HepG2 (cell line): ENCODE measurements around the gene METRNL. TPM values are rescaled to one million over a fixed set of nuclear protein-coding genes. Genes with fewer than 3 reads are reported as not detected.

ENCODE experiments used
- ATAC-seq: fragments of 200-7000 bp; cut with Tn5 transposase; 3 replicates; pipeline ENCODE4 v1.9.1; 2020; ENCODE audit warnings: mild to moderate bottlenecking, moderate library complexity
- BruUV-seq: library from RNA; stranded (reverse); fragments of 400-500 nt; replicated peaks from 2 replicates; lab custom pipeline; 2021; lab: Mats Ljungman, UMichigan
- CTCF ChIA-PET: fragments of 300-600 bp; formaldehyde crosslinking; extraction: SDS; loops from one replicate; lab custom pipeline; 2021; ENCODE audit warnings: low total read pairs, inconsistent platforms, low intra/inter-chr PET ratio; lab: Yijun Ruan, JAX
- POLR2A ChIA-PET: fragments of 350-600 bp; sonication (Branson Sonifier 250); formaldehyde crosslinking; loops from one replicate; lab custom pipeline; 2020; ENCODE audit warnings: antibody characterized with exemption, inconsistent platforms; lab: Yijun Ruan, JAX
- DNase-seq: peaks from one replicate; pipeline ENCODE4 v3.0.0-alpha.2; 2015; ENCODE audit warnings: low spot score
- FAIRE-seq: peaks from 3 replicates; lab custom pipeline; 2011; peaks lifted over from hg19 to GRCh38; lab: Jason Lieb, UNC
- H2AFZ ChIP-seq: one replicate; pipeline ENCODE4 v1.6.1; 2011; ENCODE audit warnings: low read length, inconsistent platforms
- H3K27ac ChIP-seq: fragments of 300-600 bp; 3 replicates; pipeline ENCODE4 v1.8.0; 2011; ENCODE audit warnings: mixed run types, mild to moderate bottlenecking, mixed read lengths, low read length, inconsistent platforms; ENCODE audit not compliant: insufficient read depth; ENCODE audit errors: extremely low read length
- H3K27me3 ChIP-seq, 2 experiments: fragments of 200-600 bp in 1 of 2; 2 replicates in 1 of 2; 3 replicates in 1 of 2; pipeline versions ENCODE4 v1.6.0 to v1.8.0; 2011; ENCODE audit warnings: low read length in 2 of 2, mild to moderate bottlenecking in 2 of 2, moderate library complexity in 2 of 2, inconsistent platforms in 1 of 2; ENCODE audit not compliant: insufficient read depth in 2 of 2, control insufficient read depth in 1 of 2
- H3K36me3 ChIP-seq, 2 experiments: fragments of 200-600 bp in 1 of 2; replicated peaks in 1 of 2; 2 replicates in 1 of 2; 3 replicates in 1 of 2; pipeline versions ENCODE4 v1.5.1 to v1.8.0; 2011; ENCODE audit warnings: low read length in 2 of 2, inconsistent platforms in 1 of 2; ENCODE audit not compliant: insufficient read depth in 2 of 2, control insufficient read depth in 1 of 2
- H3K4me1 ChIP-seq: 2 replicates; pipeline ENCODE4 v1.5.1; 2012; ENCODE audit warnings: low read length, inconsistent platforms; ENCODE audit not compliant: insufficient read depth
- H3K4me2 ChIP-seq: 2 replicates; pipeline ENCODE4 v1.6.0; 2011; ENCODE audit warnings: low read depth, low read length, inconsistent platforms
- H3K4me3 ChIP-seq, 3 experiments: fragments of 200-600 bp in 1 of 3; sonication (generic), shearing (Covaris generic) in 1 of 3; replicated peaks in 1 of 3; 2 replicates each; pipeline ENCODE4 v1.5.1; 2011 to 2016; ENCODE audit warnings: low read length in 3 of 3, inconsistent platforms in 2 of 3, low read depth in 2 of 3, mild to moderate bottlenecking in 2 of 3, control low read depth in 1 of 3, mixed read lengths in 1 of 3; ENCODE audit not compliant: insufficient read depth in 1 of 3
- H3K79me2 ChIP-seq: one replicate; pipeline ENCODE4 v1.6.1; 2011; ENCODE audit warnings: low read length, inconsistent platforms; ENCODE audit not compliant: insufficient read depth
- H3K9ac ChIP-seq: 2 replicates; pipeline ENCODE4 v1.6.0; 2011; ENCODE audit warnings: mild to moderate bottlenecking, low read depth, low read length, inconsistent platforms; ENCODE audit not compliant: insufficient read depth
- H3K9me3 ChIP-seq: 2 replicates; pipeline ENCODE4 v1.5.1; 2012; ENCODE audit warnings: mild to moderate bottlenecking, low read length
- H4K20me1 ChIP-seq: 2 replicates; pipeline ENCODE4 v1.6.0; 2011; ENCODE audit warnings: inconsistent platforms, mild to moderate bottlenecking, low read length, moderate library complexity; ENCODE audit not compliant: insufficient read depth
- ATAD3A ChIP-seq: sonication (generic); formaldehyde crosslinking; IDR thresholded peaks from 2 replicates; pipeline ENCODE4 v1.4.0; 2020; ENCODE audit warnings: missing genetic modification reagents
- GATAD1 ChIP-seq: IDR thresholded peaks from 2 replicates; pipeline ENCODE4 v1.6.1; 2016; ENCODE audit warnings: missing genetic modification reagents, missing compliant biosample characterization
- MIXL1 ChIP-seq: IDR thresholded peaks from 2 replicates; pipeline ENCODE4 v1.6.1; 2016
- RCOR2 ChIP-seq: IDR thresholded peaks from 2 replicates; pipeline ENCODE4 v1.6.1; 2016; ENCODE audit warnings: missing biosample characterization, missing genetic modification reagents
- TGIF2 ChIP-seq: IDR thresholded peaks from 2 replicates; pipeline ENCODE4 v1.6.1; 2016; ENCODE audit warnings: control low read depth, missing compliant biosample characterization
- ZNF75D ChIP-seq: sonication (generic); formaldehyde crosslinking; IDR thresholded peaks from 2 replicates; pipeline ENCODE4 v1.8.1; 2023; ENCODE audit warnings: missing genetic modification reagents, mild to moderate bottlenecking, borderline replicate concordance
- WGBS: methylation state at CpG from one replicate; pipeline ENCODE4 v1.1.6; 2017; ENCODE audit warnings: low lambda C conversion rate; 5-methylcytosine and 5-hydroxymethylcytosine counted together
- in situ Hi-C: cut with HindIII; loops from 2 replicates; pipeline ENCODE4 v1.10.0; 2017; ENCODE audit warnings: low pct_unique_long_range_greater_than_20kb; ENCODE audit not compliant: extremely low pct_ligation_motif_present
- intact Hi-C: fragments of 100-400 bp; cut with micrococcal nuclease; formaldehyde crosslinking; loops from one replicate; pipeline ENCODE4 v1.10.0; 2022; ENCODE audit not compliant: unreplicated experiment
- polyA plus RNA-seq, 8 experiments: library from polyadenylated mRNA; depleted of rRNA in 3 of 8; stranded (reverse) in 7 of 8; unstranded in 1 of 8; fragments of >200 nt; fragmentation: Illumina TruSeq in 4 of 8; extraction: Trizol in 4 of 8; gene quantifications; 2 replicates each; pipeline versions ENCODE4 v1.2.1 to v1.2.3, GENCODE V29; 2011 to 2016; ENCODE audit warnings: low read depth in 4 of 8, missing spikeins in 1 of 8, mixed read lengths in 1 of 8; ENCODE audit not compliant: insufficient read depth in 1 of 8
- total RNA-seq, 5 experiments: library from RNA; depleted of rRNA; stranded (reverse); fragments of >200 nt; fragmentation: Illumina TruSeq; extraction: Trizol; gene quantifications; 2 replicates each; pipeline ENCODE4 v1.2.3, GENCODE V29; 2016; ENCODE audit warnings: low read depth in 1 of 5
- TF ChIP-seq, protein P1 (sequence below): sonication (generic); formaldehyde crosslinking; IDR thresholded peaks from 2 replicates; pipeline ENCODE4 v1.5.0; 2020; ENCODE audit warnings: mild to moderate bottlenecking, missing genetic modification reagents

The METRNL gene
- total and polyA plus RNA-seq, 2 of the 13 experiments (the other 11 are each of a cell fraction or from before 2014, with no cell fraction given) = 0.66 to 0.84 TPM

DNA sequence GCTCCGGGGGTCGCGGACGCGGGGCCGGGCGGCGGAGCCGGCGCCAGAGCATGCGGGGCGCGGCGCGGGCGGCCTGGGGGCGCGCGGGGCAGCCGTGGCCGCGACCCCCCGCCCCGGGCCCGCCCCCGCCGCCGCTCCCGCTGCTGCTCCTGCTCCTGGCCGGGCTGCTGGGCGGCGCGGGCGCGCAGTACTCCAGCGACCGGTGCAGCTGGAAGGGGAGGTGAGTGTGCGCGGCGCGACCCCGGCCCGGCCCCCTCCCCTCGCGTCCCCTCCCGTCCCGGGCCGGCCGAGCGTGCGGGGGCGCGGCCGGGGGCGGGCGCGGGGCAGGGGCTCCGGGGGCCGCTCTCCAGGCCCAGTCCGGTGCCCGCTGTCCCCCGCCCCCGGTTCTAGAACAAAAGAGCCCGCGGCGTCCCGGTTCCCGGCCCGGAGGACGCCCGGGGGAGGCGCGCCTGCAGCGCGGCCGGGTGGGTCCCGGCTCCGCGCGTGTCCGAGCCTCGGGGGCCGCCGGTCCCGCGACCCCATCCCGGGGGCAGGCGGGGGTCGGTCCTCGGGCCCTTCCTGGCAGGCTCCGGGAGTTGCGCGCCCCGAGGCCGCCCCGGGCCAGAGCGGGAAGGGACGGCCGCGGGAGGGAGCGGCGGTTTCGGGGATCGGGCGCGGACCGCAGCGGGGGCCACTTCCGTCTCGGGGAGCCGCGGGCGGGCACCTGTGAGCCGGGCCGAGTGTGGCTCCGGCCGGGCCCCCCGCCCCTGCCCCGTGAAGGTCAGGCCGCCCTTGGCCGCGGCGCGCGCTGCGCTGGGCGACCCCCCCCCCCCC, 563 bp downstream of the METRNL start:
- Histone ChIP-seq H3K27ac (no peak overlapping the region), H3K4me2 (peak overlapping the region; percentile 63), H3K9ac (no peak overlapping the region), H3K79me2 (no peaks in the 10 kb centered on the region), H3K4me3 (peak overlapping the region; percentile 15 to 62 (median 29); a peak in 3 of 6 replicates), H3K36me3 (no peaks in the 10 kb centered on the region), H4K20me1 (peaks cover 30% of the 10 kb centered on the region; the same call in 1 of the 2 replicates), H3K9me3 (no peaks in the 10 kb centered on the region), H3K4me1 (peaks cover 14% of the 10 kb centered on the region), H3K27me3 (peaks cover 43 to 82% of the 10 kb centered on the region in 2 experiments), H2AFZ (no peak overlapping the region)
- in situ Hi-C loops (no loop called here), intact Hi-C loops (no loop called here)
- FAIRE-seq = no peak
- ATAC-seq = no peak
- POLR2A ChIA-PET = interaction anchor here (1.0 kb wide), 2 partner anchors 30 to 123 kb away, joined by 3 to 4 read pairs; no protein-coding TSS in a partner anchor
- TF ChIP-seq TGIF2 (CRISPR knock-in tag) = no peak
- TF ChIP-seq ATAD3A (CRISPR knock-in tag) = no peak
- TF ChIP-seq GATAD1 (CRISPR knock-in tag) = no peak
- TF ChIP-seq MIXL1 (CRISPR knock-in tag) = no peak
- TF ChIP-seq RCOR2 (CRISPR knock-in tag) = no peak
- TF ChIP-seq, protein P1, sequence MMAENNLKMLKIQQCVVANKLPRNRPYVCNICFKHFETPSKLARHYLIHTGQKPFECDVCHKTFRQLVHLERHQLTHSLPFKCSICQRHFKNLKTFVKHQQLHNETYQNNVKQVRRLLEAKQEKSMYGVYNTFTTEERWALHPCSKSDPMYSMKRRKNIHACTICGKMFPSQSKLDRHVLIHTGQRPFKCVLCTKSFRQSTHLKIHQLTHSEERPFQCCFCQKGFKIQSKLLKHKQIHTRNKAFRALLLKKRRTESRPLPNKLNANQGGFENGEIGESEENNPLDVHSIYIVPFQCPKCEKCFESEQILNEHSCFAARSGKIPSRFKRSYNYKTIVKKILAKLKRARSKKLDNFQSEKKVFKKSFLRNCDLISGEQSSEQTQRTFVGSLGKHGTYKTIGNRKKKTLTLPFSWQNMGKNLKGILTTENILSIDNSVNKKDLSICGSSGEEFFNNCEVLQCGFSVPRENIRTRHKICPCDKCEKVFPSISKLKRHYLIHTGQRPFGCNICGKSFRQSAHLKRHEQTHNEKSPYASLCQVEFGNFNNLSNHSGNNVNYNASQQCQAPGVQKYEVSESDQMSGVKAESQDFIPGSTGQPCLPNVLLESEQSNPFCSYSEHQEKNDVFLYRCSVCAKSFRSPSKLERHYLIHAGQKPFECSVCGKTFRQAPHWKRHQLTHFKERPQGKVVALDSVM (CRISPR knock-in tag) = no peak
- no peak for TF ChIP-seq ZNF75D (CRISPR knock-in tag)
- no TSS peak for BruUV-seq
- no peak for DNase-seq
- CTCF ChIA-PET = no interaction called here
- WGBS = 3% methylated on average over 28 of the region's 127 CpGs
